HG03457 (cell line): Measurements from ENCODE around the gene KCNJ1.

Experiments used
- ATAC-seq: cut with Tn5 transposase; IDR thresholded peaks from one replicate; pipeline ENCODE4 v1.9.1; 2021; ENCODE audit warnings: moderate number of reproducible peaks; ENCODE audit not compliant: unreplicated experiment

KCNJ1 gene

GRCh38 chr11:128867277-128867676 is at the start of gene KCNJ1:
KCNJ1 (minus strand) TSS chr11:128867296; CDS start chr11:128840243, 27,053 bp downstream.
- no peak for ATAC-seq

- ATAC-seq: no peak
These were observed 49.6 kb upstream of the KCNJ1 start for GRCh38 chr11:128916681-128917080.

- no peak for ATAC-seq
These were observed 49.0 kb upstream of the KCNJ1 start for GRCh38 chr11:128916037-128916572.

DNA sequence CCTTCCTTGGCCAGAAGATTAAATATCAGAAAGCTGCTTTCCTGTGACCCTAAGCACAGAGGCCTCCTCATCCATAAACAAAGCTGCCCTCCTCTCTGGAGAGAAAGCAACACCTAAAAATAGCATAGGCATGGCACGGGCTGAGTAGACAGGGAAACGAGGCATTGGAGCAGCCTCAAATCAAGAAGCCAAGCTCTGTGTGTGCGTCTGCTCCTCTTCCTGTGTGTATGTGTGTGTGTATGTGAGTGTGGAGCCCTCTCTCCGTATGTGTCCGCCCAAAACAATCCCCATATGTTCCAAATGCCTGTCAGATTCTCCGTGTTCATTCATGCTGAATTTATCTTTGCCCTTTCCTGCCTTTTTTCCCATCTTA is 48.0 kb upstream of the KCNJ1 start:
- no peak for ATAC-seq

- ATAC-seq: no peak
These were observed 47.4 kb upstream of the KCNJ1 start for GRCh38 chr11:128914216-128915148.

GRCh38 chr11:128913806-128914205 is 46.7 kb upstream of the KCNJ1 start:
- no peak for ATAC-seq

DNA sequence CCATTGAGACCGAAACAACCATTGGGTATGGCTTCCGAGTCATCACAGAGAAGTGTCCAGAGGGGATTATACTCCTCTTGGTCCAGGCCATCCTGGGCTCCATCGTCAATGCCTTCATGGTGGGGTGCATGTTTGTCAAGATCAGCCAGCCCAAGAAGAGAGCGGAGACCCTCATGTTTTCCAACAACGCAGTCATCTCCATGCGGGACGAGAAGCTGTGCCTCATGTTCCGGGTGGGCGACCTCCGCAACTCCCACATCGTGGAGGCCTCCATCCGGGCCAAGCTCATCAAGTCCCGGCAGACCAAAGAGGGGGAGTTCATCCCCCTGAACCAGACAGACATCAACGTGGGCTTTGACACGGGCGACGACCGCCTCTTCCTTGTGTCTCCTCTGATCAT is 44.6 kb upstream of the KCNJ1 start:
- no peak for ATAC-seq

DNA sequence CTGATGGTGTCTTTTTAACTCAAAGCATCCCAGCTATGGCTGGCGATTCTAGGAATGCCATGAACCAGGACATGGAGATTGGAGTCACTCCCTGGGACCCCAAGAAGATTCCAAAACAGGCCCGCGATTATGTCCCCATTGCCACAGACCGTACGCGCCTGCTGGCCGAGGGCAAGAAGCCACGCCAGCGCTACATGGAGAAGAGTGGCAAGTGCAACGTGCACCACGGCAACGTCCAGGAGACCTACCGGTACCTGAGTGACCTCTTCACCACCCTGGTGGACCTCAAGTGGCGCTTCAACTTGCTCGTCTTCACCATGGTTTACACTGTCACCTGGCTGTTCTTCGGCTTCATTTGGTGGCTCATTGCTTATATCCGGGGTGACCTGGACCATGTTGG is 44.1 kb upstream of the KCNJ1 start:
- no peak for ATAC-seq

GRCh38 chr11:128910576-128910975 is 43.5 kb upstream of the KCNJ1 start:
- no peak for ATAC-seq

- ATAC-seq: no peak
These were observed 42.5 kb upstream of the KCNJ1 start for GRCh38 chr11:128909438-128910125.

- ATAC-seq: no peak
These were observed 41.5 kb upstream of the KCNJ1 start for GRCh38 chr11:128908391-128909246.

DNA sequence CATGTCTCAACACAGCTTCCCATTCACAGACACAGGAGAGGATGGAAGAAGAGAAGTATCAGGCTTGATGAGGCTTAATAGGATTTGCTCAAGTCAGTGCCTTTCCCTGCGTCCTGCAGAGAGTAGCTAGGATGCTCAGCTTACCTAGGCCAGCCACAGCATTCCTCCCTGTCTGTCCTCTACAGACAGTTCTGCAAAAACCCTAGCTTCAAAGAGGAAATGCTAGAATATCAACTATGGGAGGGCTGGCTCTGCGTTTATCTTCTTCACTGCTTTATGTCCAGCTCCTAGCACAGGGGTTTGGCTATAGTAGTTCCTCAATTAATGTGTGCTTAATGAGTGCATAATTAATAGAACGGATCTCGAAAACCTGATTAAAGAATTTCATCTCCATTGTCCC is 40.5 kb upstream of the KCNJ1 start:
- no peak for ATAC-seq

DNA sequence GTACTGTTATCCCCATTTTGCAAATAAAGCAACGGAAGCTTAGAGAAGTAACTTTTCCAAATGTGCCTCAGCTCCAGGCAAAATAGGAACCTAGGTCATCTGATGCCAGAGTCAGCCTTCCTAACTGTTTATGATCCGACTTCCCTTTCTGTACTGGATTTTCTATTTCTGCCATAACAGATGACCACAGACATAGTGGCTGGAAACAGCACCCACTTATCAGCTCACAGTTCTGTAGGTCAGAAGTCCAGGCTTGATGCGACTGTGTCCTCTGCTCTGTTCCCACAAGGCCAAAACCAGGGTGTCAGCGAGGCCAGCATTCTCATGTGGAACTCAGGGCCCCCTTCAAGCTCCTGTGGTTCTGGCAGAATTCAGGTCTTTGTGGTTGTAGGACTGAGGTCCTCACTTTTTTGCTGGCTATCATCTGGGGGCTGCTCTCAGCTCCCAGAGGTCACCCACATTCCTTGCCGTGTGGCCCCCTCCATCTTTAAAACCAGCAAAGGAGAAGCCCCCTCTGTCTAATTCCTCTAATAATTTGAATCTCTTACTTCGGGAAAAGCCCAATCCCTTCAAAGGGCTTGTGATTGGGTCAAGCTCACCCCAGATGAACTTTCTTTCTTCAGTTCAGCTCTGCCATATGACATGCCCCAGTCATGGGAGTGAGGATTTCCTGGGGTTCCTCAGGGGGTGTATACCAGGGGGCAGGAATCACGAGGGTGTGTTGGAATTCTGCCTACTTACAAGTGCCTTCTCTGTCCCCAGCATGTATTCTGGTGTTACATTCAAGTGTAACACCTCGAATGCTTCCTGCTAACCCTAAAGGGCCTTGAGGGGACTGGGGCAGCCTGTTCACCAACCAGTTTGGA is 39.3 kb upstream of the KCNJ1 start:
- ATAC-seq: no peak

GRCh38 chr11:128905345-128906184 is 38.5 kb upstream of the KCNJ1 start:
- no peak for ATAC-seq

DNA sequence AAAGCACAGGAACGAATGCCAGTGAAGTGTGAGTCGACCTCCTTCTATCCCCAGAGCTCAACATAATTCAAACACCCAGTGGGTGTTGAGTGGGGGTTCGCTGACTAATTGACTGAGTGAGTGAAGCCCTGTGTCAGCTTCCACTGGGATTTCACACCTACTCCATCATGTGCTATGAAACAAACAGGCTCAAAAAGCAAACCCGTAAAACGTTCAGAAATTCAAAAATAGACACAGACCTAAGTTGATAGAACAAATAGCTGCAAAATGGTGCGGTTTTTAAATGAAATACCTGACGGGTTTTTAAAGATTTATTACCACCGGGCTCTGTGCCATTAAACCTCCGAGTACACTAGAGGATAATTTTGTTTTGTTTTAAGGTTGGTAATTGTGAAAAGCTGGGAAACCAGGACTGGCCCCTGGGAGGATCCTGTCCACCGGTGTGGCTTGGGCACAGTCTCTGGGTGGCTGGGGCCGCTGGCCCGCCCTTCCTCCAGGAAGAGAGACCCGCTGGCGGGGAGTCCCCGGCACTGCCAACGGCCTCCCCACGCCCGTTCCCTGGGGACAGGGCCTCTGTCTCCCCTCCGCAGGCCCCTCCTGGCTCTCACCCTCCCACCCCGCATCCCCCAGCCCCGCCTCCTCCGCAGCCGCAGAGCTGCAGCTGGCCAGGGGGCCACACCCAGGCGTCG is 37.7 kb upstream of the KCNJ1 start:
- no peak for ATAC-seq

GRCh38 chr11:128904303-128904655 is 37.2 kb upstream of the KCNJ1 start:
- ATAC-seq: no peak

DNA sequence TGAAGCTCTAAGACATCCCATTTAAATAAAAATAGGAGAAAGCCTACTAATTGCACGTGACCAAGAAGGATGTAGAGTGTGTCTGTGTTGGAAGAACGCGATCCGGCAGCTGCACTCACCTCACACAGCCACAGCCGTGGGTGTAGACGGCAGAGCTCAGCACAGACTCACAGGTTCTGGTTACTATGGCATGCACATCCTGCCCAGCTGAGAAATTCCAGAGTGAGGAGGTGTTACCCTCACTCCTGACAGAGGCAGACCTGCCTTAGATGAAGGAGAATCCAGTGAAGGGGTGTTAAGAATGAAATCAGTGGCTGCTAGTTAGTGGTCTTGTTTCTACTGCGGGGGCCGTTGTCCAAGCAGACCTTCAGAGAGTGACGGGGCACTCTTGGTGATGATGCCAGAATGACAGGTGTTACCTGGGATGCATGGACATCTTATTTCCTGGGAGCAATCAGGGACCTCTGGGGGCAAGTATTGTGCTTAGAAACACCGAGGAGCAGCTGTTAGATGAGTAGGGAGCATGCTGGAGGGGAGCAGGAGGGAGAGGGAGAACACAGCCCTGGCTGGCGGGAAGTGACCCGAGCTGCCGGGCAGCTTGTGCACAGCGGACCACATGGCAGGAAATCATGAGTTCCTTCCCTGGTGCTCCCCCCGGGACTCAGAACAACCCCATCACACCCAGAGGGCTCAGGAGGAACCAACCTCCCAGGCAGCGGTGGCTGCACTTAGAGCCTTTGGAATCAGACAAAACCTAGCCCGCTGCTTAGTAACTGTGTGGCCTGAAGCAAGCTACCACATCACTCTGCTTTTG is 36.4 kb upstream of the KCNJ1 start:
- ATAC-seq: no peak

GRCh38 chr11:128902515-128903066 is 35.5 kb upstream of the KCNJ1 start:
- no peak for ATAC-seq
